ENCODE measurements around the gene TFCP2L1.

Gene TFCP2L1

DNA sequence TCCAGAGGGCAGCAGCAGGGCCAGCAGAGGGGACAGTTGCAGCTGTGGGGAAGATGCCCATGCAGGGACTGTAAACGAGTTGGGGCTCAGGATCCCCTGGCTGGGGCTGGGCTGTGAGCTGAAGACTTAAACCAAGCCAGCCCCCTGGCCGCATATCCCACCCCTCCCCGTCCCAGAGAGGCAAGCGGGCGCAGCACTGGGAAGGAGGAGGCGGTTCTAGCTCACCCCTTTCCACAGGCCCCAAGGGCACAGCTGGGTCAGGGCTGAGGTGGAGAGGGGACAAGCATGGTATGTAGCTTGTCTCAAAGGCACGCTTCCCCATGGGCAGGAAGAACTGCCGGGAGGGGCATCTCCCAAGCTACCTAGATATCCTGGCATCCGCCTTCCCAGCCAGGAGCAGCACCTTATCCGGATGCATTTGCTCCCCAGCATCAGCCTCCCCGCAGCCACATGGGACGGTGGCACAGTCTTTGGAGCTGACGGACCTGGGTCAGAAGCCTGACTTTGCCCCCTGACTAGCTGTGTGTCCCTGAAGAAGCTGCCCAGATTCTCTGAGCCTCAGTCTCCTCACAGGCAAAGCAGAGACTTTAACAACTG, 75.9 kb downstream of the TFCP2L1 start:
- H3K4me3 ChIP-seq (ENCODE audit: severe bottlenecking): no peak overlapping the region
- peaks cover 3% of the 10 kb centered on the region for H3K4me1 ChIP-seq (ENCODE audit: insufficient read depth, poor library complexity, severe bottlenecking)
- H3K9me3 ChIP-seq (ENCODE audit: severe bottlenecking): no peaks in the 10 kb centered on the region
- H3K36me3 ChIP-seq (ENCODE audit: low read depth): no peaks in the 10 kb centered on the region
- H3K27ac ChIP-seq (ENCODE audit: poor library complexity, severe bottlenecking): no peak overlapping the region
- no peak for ATAC-seq (ENCODE audit: low read depth)
- DNase-seq (ENCODE audit: low spot score): no peak
- no peaks in the 10 kb centered on the region for H3K27me3 ChIP-seq (ENCODE audit: insufficient read depth, poor library complexity, severe bottlenecking)
- TF ChIP-seq, protein P1, sequence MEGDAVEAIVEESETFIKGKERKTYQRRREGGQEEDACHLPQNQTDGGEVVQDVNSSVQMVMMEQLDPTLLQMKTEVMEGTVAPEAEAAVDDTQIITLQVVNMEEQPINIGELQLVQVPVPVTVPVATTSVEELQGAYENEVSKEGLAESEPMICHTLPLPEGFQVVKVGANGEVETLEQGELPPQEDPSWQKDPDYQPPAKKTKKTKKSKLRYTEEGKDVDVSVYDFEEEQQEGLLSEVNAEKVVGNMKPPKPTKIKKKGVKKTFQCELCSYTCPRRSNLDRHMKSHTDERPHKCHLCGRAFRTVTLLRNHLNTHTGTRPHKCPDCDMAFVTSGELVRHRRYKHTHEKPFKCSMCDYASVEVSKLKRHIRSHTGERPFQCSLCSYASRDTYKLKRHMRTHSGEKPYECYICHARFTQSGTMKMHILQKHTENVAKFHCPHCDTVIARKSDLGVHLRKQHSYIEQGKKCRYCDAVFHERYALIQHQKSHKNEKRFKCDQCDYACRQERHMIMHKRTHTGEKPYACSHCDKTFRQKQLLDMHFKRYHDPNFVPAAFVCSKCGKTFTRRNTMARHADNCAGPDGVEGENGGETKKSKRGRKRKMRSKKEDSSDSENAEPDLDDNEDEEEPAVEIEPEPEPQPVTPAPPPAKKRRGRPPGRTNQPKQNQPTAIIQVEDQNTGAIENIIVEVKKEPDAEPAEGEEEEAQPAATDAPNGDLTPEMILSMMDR (IDR thresholded peaks at IDR 0.05; ENCODE audit: poor library complexity, severe bottlenecking): no peak

DNA sequence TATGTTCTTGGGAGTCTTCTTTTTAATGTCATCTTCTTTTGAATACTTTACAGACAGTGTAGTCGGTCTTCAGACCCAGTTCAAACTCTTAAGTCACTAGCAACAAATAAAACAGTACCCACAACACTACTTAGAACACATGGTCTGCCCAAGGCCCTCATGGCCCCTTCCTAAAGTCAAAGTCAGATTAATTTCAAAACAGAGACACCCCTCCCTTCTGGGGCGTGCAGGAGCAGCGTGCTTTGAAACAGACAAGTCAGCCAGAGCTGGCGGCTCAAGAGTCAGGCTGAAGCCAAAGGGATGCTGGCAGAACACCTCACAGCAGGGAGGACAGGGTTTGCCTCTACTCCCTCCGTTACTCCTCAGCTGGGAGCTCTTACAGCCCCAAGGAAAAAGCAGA, 77.5 kb downstream of the TFCP2L1 start:
- TF ChIP-seq, protein P1 (IDR thresholded peaks at IDR 0.05; ENCODE audit: poor library complexity, severe bottlenecking): no peak
- Histone ChIP-seq H3K4me3 (ENCODE audit: severe bottlenecking) (no peak overlapping the region), H3K9me3 (ENCODE audit: severe bottlenecking) (no peaks in the 10 kb centered on the region), H3K36me3 (ENCODE audit: low read depth) (no peaks in the 10 kb centered on the region), H3K27ac (ENCODE audit: poor library complexity, severe bottlenecking) (no peak overlapping the region), H3K4me1 (ENCODE audit: insufficient read depth, poor library complexity, severe bottlenecking) (peaks cover 3% of the 10 kb centered on the region), H3K27me3 (ENCODE audit: insufficient read depth, poor library complexity, severe bottlenecking) (no peaks in the 10 kb centered on the region)
- DNase-seq (ENCODE audit: low spot score) (no peak), ATAC-seq (ENCODE audit: low read depth) (no peak)

DNA sequence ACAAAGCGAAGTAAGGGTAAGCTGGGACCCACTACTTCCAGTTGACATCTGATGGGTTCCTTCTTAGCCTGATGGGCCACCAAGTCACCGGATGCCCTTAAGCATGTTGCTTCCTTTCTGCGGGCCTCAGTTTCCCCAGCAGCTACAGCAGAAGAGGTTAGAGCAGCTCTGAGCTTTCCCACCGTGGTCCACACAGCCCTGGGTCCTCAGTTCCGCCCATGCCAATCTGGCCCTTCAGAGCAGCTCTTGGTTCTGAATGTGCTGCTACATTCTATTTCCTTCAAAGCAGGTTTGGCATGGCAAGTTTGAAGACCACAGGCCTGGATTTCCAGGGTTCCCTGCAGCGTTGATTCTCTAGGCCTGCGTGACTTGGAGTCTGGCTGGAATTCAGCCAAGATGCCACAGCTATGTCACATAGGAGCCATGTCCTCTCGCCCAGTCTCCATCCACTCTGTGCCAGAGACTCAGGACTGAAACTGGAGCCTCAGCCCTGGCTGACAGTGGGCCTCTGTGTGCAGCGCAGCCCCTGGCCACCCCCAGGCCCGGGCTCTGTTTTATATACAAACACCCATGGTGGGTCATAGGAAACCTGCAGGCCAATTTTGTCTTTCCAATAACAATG, 79.6 kb downstream of the TFCP2L1 start:
- TF ChIP-seq, protein P1 (IDR thresholded peaks at IDR 0.05; ENCODE audit: poor library complexity, severe bottlenecking): no peak
- DNase-seq (ENCODE audit: low spot score) (no peak), ATAC-seq (ENCODE audit: low read depth) (no peak)
- no peaks in the 10 kb centered on the region for H3K4me1 ChIP-seq (ENCODE audit: insufficient read depth, poor library complexity, severe bottlenecking)
- H3K36me3 ChIP-seq (ENCODE audit: low read depth): no peaks in the 10 kb centered on the region
- H3K27ac ChIP-seq (ENCODE audit: poor library complexity, severe bottlenecking): no peak overlapping the region
- no peak overlapping the region for H3K4me3 ChIP-seq (ENCODE audit: severe bottlenecking)
- H3K9me3 ChIP-seq (ENCODE audit: severe bottlenecking): no peaks in the 10 kb centered on the region
- no peaks in the 10 kb centered on the region for H3K27me3 ChIP-seq (ENCODE audit: insufficient read depth, poor library complexity, severe bottlenecking)

DNA sequence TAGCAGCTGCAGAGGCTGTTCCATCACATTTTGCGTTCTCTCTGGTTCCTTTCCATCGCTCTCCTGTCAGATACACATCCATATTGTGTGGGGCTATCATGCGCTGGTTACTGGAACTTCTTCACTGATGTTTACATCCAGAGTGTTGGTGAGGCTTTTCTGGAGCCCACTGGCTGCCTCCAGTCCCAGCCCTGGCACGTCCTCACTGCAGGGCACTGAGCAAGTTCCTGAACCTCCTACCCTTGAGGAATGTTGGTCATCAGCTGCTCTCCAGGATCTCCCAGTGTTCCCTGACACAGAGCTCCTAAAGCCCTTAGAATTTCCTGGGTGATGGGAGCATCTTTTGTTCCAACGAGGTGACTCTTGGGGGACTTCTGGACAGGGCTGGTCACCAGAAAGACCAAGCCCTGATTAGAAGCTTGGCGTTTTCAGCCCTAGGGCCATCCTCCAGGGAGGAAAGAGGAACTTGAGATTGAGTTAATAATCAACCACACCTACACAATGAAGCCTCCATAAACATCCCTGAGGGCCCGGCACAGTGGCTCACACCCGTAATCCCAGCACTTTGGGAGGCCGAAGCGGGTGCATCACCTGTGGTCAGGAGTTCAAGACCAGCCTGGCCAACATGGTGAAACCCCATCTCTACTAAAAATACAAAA, 81.3 kb downstream of the TFCP2L1 start:
- H3K27me3 ChIP-seq (ENCODE audit: insufficient read depth, poor library complexity, severe bottlenecking): no peaks in the 10 kb centered on the region

More for the DNA sequence above, 81.3 kb downstream of the TFCP2L1 start:
- ATAC-seq (ENCODE audit: low read depth) (no peak), DNase-seq (ENCODE audit: low spot score) (no peak)
- Histone ChIP-seq H3K27ac (ENCODE audit: poor library complexity, severe bottlenecking) (no peak overlapping the region), H3K36me3 (ENCODE audit: low read depth) (no peaks in the 10 kb centered on the region), H3K9me3 (ENCODE audit: severe bottlenecking) (no peaks in the 10 kb centered on the region), H3K4me3 (ENCODE audit: severe bottlenecking) (no peak overlapping the region), H3K4me1 (ENCODE audit: insufficient read depth, poor library complexity, severe bottlenecking) (no peaks in the 10 kb centered on the region)
- TF ChIP-seq, protein P1 (IDR thresholded peaks at IDR 0.05; ENCODE audit: poor library complexity, severe bottlenecking): no peak
